ENCODE results near the gene TMEM30B.

Gene TMEM30B

GRCh38 chr14:61234215-61234916 is 46.8 kb downstream of the TMEM30B start:
- Histone ChIP-seq H3K9me3 (ENCODE audit: control insufficient read depth, insufficient read depth, low read depth, low read length) (no peaks in the 10 kb centered on the region), H3K27ac (ENCODE audit: low read depth, low read length) (no peak overlapping the region), H3K4me1 (ENCODE audit: control insufficient read depth, insufficient read depth, low read length) (peaks cover 27% of the 10 kb centered on the region), H3K36me3 (ENCODE audit: control insufficient read depth, insufficient read depth, low read length) (no peaks in the 10 kb centered on the region), H3K27me3 (ENCODE audit: control insufficient read depth, insufficient read depth, low read length) (no peaks in the 10 kb centered on the region), H3K4me3 (ENCODE audit: low read depth, low read length) (no peak overlapping the region), H3K9ac (ENCODE audit: low read length) (no peak overlapping the region)

- no peaks in the 10 kb centered on the region for H3K27me3 ChIP-seq (ENCODE audit: control insufficient read depth, insufficient read depth, low read length)
- no peaks in the 10 kb centered on the region for H3K36me3 ChIP-seq (ENCODE audit: control insufficient read depth, insufficient read depth, low read length)
- peaks cover 21% of the 10 kb centered on the region for H3K4me1 ChIP-seq (ENCODE audit: control insufficient read depth, insufficient read depth, low read length)
- no peaks in the 10 kb centered on the region for H3K9me3 ChIP-seq (ENCODE audit: control insufficient read depth, insufficient read depth, low read depth, low read length)
- H3K4me3 ChIP-seq (ENCODE audit: low read depth, low read length), result no peak overlapping the region
- no peak overlapping the region for H3K9ac ChIP-seq (ENCODE audit: low read length)
- no peak overlapping the region for H3K27ac ChIP-seq (ENCODE audit: low read depth, low read length)
Observed at GRCh38 chr14:61233436-61233956, 47.6 kb downstream of the TMEM30B start.

GRCh38 chr14:61231810-61232209 is 49.3 kb downstream of the TMEM30B start:
- Histone ChIP-seq H3K27me3 (ENCODE audit: control insufficient read depth, insufficient read depth, low read length) (no peaks in the 10 kb centered on the region), H3K4me3 (ENCODE audit: low read depth, low read length) (no peak overlapping the region), H3K4me1 (ENCODE audit: control insufficient read depth, insufficient read depth, low read length) (peaks cover 6% of the 10 kb centered on the region; the same call in 1 of the 2 replicates), H3K9me3 (ENCODE audit: control insufficient read depth, insufficient read depth, low read depth, low read length) (no peaks in the 10 kb centered on the region), H3K9ac (ENCODE audit: low read length) (no peak overlapping the region), H3K36me3 (ENCODE audit: control insufficient read depth, insufficient read depth, low read length) (no peaks in the 10 kb centered on the region), H3K27ac (ENCODE audit: low read depth, low read length) (no peak overlapping the region)

- Histone ChIP-seq H3K27me3 (ENCODE audit: control insufficient read depth, insufficient read depth, low read length) (no peaks in the 10 kb centered on the region), H3K9ac (ENCODE audit: low read length) (no peak overlapping the region), H3K4me3 (ENCODE audit: low read depth, low read length) (no peak overlapping the region), H3K36me3 (ENCODE audit: control insufficient read depth, insufficient read depth, low read length) (no peaks in the 10 kb centered on the region), H3K27ac (ENCODE audit: low read depth, low read length) (no peak overlapping the region), H3K4me1 (ENCODE audit: control insufficient read depth, insufficient read depth, low read length) (peaks cover 6% of the 10 kb centered on the region; the same call in 1 of the 2 replicates), H3K9me3 (ENCODE audit: control insufficient read depth, insufficient read depth, low read depth, low read length) (no peaks in the 10 kb centered on the region)
Observed at GRCh38 chr14:61229981-61230380, 51.2 kb downstream of the TMEM30B start.

GRCh38 chr14:61229475-61229888 is 51.7 kb downstream of the TMEM30B start:
- H3K4me3 ChIP-seq (ENCODE audit: low read depth, low read length), result no peak overlapping the region

GRCh38 chr14:61227884-61228591 is 53.1 kb downstream of the TMEM30B start:
- Histone ChIP-seq H3K4me1 (ENCODE audit: control insufficient read depth, insufficient read depth, low read length) (peaks cover 6% of the 10 kb centered on the region; the same call in 1 of the 2 replicates), H3K27ac (ENCODE audit: low read depth, low read length) (no peak overlapping the region), H3K9me3 (ENCODE audit: control insufficient read depth, insufficient read depth, low read depth, low read length) (no peaks in the 10 kb centered on the region), H3K36me3 (ENCODE audit: control insufficient read depth, insufficient read depth, low read length) (no peaks in the 10 kb centered on the region), H3K9ac (ENCODE audit: low read length) (no peak overlapping the region), H3K4me3 (ENCODE audit: low read depth, low read length) (no peak overlapping the region), H3K27me3 (ENCODE audit: control insufficient read depth, insufficient read depth, low read length) (no peaks in the 10 kb centered on the region)

More at GRCh38 chr14:61229475-61229888, 51.7 kb downstream of the TMEM30B start:
- no peaks in the 10 kb centered on the region for H3K9me3 ChIP-seq (ENCODE audit: control insufficient read depth, insufficient read depth, low read depth, low read length)
- no peak overlapping the region for H3K27ac ChIP-seq (ENCODE audit: low read depth, low read length)
- H3K36me3 ChIP-seq (ENCODE audit: control insufficient read depth, insufficient read depth, low read length), result no peaks in the 10 kb centered on the region
- H3K27me3 ChIP-seq (ENCODE audit: control insufficient read depth, insufficient read depth, low read length), result no peaks in the 10 kb centered on the region
- no peak overlapping the region for H3K9ac ChIP-seq (ENCODE audit: low read length)
- H3K4me1 ChIP-seq (ENCODE audit: control insufficient read depth, insufficient read depth, low read length), result peaks cover 6% of the 10 kb centered on the region; the same call in 1 of the 2 replicates
